Measurements from ENCODE around the gene ZNF850.

The ZNF850 gene

GRCh38 chr19:36687214-36688056, 85.2 kb downstream of the ZNF850 start, which contains the start of gene ZNF567:
Gene ZNF567, plus strand, starts transcription at chr19:36687612. Its CDS starts 7,256 bp downstream, at chr19:36694868.
- peak; percentile 97 for DNase-seq

DNA sequence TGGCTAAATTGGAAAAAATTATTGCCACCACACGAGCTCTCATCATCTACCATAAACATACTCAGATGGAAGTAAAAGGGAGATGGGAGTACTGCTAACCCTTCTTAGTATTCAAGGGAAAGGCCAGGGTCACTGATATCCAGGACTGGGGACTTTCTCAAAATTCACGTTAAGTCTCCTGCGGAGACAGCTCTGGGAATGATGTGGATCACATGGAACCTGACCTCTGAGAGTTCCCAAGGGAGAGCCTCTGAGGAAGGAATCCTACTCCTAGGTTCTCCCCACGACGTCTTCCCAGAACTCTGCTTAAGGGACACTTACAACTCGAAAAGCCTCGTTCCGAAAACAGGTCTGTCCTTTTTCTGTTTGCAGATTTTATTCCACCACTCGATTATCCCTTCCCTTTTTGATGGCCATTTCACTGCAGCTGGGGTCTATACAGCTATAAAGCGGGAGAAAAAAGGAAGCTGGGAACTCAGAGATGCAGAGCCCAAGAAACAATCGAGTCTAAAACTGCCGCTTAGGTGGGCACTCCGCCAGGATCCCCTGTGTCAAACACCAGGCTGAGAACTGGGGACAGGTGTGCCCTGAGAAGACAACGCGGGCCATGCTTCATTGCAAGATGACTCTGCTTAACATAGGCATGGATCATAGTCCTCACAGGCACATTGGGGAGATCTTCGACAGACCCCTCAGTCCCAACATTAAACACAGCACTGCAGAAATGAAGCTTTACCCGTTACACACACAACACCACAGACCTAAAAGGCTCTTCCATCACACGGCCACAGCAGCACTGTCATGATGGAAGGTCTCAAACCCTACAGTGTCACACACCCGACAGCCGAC, 86.0 kb downstream of the ZNF850 start:
- no peak for DNase-seq

GRCh38 chr19:36685835-36686234, 86.8 kb downstream of the ZNF850 start:
- no peak for DNase-seq

DNA sequence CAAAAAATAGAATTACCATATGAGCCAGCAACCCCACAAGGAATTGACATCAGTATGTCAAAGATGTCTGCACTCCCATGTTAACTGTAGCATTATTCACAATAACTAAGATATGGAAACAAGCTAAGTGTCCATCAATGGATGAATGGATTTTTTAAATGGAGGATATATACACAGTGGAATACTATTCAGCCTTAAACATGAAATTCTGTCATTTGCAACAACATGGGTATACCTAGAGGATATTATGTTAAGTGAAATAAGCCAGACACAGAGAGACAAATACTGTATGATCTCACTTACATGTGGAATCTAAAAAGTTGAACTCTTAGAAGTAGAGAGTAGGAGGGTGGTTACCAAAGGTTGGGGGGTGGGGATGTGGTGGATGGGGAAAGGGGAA, 93.2 kb downstream of the ZNF850 start:
- DNase-seq = no peak

DNA sequence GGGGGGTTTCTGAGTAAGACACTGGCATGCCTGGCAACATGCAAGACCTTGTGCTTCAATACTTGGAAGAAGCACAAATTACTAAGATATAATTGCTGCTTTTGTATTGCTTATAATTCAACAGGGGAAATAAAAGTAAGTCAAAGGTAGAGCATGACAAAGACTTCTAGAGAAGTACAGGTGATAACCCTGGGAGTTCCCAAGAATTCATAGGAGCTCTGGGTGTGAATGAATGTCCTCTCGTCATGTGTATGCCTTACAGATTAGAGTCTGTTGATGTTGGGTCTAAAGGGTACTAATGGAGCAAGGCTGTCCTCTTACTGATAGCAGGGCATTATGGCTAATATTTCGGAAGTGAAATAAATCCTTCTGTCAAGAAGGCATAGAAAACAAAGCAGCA, 98.4 kb downstream of the ZNF850 start:
- no peak for DNase-seq

DNA sequence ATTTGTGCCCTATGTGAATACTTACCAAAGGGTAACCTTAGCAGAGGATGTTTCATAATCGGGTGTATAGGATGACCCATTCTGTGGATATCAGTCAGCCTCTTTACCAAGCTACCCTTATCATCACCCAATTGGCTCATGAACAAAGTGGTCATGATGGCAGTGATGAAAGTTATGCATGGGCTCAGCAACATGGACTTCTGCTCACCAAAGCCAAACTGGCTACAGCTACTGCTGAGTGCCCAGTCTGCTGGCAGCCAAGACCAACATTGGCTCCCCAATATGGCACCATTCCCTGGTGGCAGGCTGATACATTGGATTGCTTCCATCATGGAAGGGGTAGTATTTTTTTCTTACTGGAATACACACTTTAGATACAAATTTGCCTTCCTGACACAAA, 100.2 kb downstream of the ZNF850 start:
- no peak for DNase-seq

GRCh38 chr19:36668646-36669045, 104.0 kb downstream of the ZNF850 start:
- DNase-seq = no peak

DNA sequence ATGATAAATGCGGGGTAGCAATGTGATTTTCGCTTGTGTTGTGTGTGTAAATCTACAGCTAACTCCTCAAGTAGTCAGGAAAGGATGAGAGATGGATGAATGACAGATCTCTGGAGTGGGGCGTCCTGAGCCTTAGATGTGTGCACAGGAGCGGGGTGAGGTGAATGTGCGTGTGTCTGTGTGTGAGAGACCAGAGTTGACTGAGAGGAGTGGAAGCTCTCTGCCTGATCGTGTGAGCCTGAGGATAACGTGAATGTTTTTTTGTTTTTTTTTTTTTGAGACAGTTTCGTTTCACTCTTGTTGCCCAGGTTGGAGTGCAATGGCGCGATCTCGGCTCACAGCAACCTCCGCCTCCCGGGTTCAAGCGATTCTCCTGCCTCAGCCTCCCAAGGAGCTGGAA, 106.8 kb downstream of the ZNF850 start:
- DNase-seq = no peak
